Large intestine (tissue), 12 donors: ENCODE results near the gene PARD6A. TPM values are rescaled to one million over a fixed set of nuclear protein-coding genes. Genes with fewer than 3 reads are reported as not detected.
A peak's percentile ranks its signal among the peaks of the same experiment; 100 is the strongest.

Source experiments
- DNase-seq, 2 donors: peaks; one replicate each; pipeline versions ENCODE4 v3.0.0 to v3.0.0-alpha.2; 2013
- H3K27ac ChIP-seq: one replicate; pipeline ENCODE4 v1.5.1; 2013; ENCODE audit warnings: low read length
- H3K27me3 ChIP-seq: 2 replicates; pipeline ENCODE4 v1.6.1; 2013; ENCODE audit warnings: low read length; ENCODE audit not compliant: control insufficient read depth, insufficient read depth
- H3K36me3 ChIP-seq: 2 replicates; pipeline ENCODE4 v1.6.1; 2013; ENCODE audit warnings: low read length; ENCODE audit not compliant: control insufficient read depth, insufficient read depth
- H3K4me1 ChIP-seq: one replicate; pipeline ENCODE4 v1.6.1; 2013; ENCODE audit warnings: low read length; ENCODE audit not compliant: control insufficient read depth, insufficient read depth
- H3K4me3 ChIP-seq: one replicate; pipeline ENCODE4 v1.5.1; 2013; ENCODE audit warnings: low read length
- H3K9me3 ChIP-seq: one replicate; pipeline ENCODE4 v1.6.1; 2013; ENCODE audit warnings: mild to moderate bottlenecking, low read depth, low read length, moderate library complexity; ENCODE audit not compliant: control insufficient read depth
- WGBS: methylation state at CpG from one replicate; pipeline ENCODE4 v1.1.5; 2013; ENCODE audit warnings: low lambda C conversion rate; ENCODE audit not compliant: insufficient coverage; 5-methylcytosine and 5-hydroxymethylcytosine counted together
- long read RNA-seq, 11 donors: transcript quantifications; one replicate each; lab custom pipeline, GENCODE V29; 2026
- polyA plus RNA-seq: library from polyadenylated mRNA; unstranded; fragments of 120-200 nt; gene quantifications from one replicate; pipeline ENCODE4 v1.2.1, GENCODE V29; 2013

PARD6A gene
- polyA plus RNA-seq: 1.6 TPM
- long read RNA-seq, donor 1: 0 reads
- long read RNA-seq, donor 2, partial matches to known transcripts: 0 of 1 reads
- long read RNA-seq, donor 2, other reads (novel, unspliced or antisense): 0 of 1 reads
- long read RNA-seq, donor 3: 0 reads
- long read RNA-seq, donor 4: 0 reads
- long read RNA-seq, donor 5: 0 reads
- long read RNA-seq, donor 6, partial matches to known transcripts: 0 of 2 reads
- long read RNA-seq, donor 6, other reads (novel, unspliced or antisense): 0 of 2 reads
- long read RNA-seq, donor 7, partial matches to known transcripts: 0 of 1 reads
- long read RNA-seq, donor 7, other reads (novel, unspliced or antisense): 0 of 1 reads
- long read RNA-seq, donor 8: 0 reads
- long read RNA-seq, donor 9: 0 reads
- long read RNA-seq, donor 10: 0 reads
- long read RNA-seq, donor 11, partial matches to known transcripts: 0 of 2 reads
- long read RNA-seq, donor 11, other reads (novel, unspliced or antisense): 0 of 2 reads

GRCh38 chr16:67660564-67661028, at the start of gene PARD6A:
TSS of gene PARD6A (plus strand) at chr16:67660960. CDS start at chr16:67661039, 79 bp downstream.
- WGBS: no CpG with 5 or more reads among the region's 48 CpGs
- Histone ChIP-seq H3K36me3 (peaks cover 19% of the 10 kb centered on the region), H3K27ac (peak within 1 kb of the TSS; percentile 89), H3K27me3 (peaks cover 4% of the 10 kb centered on the region), H3K4me3 (peak within 1 kb of the TSS; percentile 93), H3K4me1 (peaks cover 17% of the 10 kb centered on the region), H3K9me3 (no peaks in the 10 kb centered on the region)
- peak; percentile 93 to 94 for DNase-seq

DNA sequence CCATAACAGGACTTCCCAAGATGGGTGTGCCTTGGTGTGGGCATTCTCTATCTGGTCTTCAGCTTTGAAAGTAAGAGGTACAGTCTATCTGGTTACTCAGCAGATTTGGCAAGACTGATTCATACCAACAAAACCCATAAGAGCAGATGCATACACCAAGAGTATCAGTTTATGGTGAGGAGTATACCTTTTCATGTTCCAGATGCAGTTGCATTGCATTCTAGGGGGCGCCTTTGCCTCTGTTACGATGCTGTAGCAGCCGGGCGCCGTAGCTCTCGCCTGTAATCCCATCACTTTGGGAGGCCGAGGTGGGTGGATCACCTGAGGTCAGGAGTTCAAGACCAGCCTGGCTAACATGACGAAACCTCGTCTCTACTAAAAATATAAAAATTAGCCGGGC, 47.0 kb upstream of the PARD6A start:
- H3K4me3 ChIP-seq: no peak overlapping the region
- H3K27ac ChIP-seq: no peak overlapping the region
- no peaks in the 10 kb centered on the region for H3K27me3 ChIP-seq
- DNase-seq: no peak
- peaks cover 46% of the 10 kb centered on the region for H3K36me3 ChIP-seq
- H3K9me3 ChIP-seq: no peaks in the 10 kb centered on the region
- no peaks in the 10 kb centered on the region for H3K4me1 ChIP-seq
- WGBS: no CpG with 5 or more reads among the region's 10 CpGs

- Histone ChIP-seq H3K27ac (no peak overlapping the region), H3K9me3 (no peaks in the 10 kb centered on the region), H3K36me3 (peaks cover 79% of the 10 kb centered on the region), H3K4me1 (no peaks in the 10 kb centered on the region), H3K4me3 (no peak overlapping the region), H3K27me3 (no peaks in the 10 kb centered on the region)
- no CpG with 5 or more reads among the region's 14 CpGs for WGBS
- no peak for DNase-seq
These were observed 32.5 kb upstream of the PARD6A start for GRCh38 chr16:67628216-67628615.

GRCh38 chr16:67632415-67633172, 28.2 kb upstream of the PARD6A start:
- H3K4me3 ChIP-seq: no peak overlapping the region
- no peak overlapping the region for H3K27ac ChIP-seq
- no peak for DNase-seq
- WGBS: no CpG with 5 or more reads among the region's 7 CpGs
- no peaks in the 10 kb centered on the region for H3K4me1 ChIP-seq
- H3K36me3 ChIP-seq: peaks cover 78% of the 10 kb centered on the region
- H3K27me3 ChIP-seq: no peaks in the 10 kb centered on the region
- H3K9me3 ChIP-seq: no peaks in the 10 kb centered on the region

- Histone ChIP-seq H3K9me3 (no peaks in the 10 kb centered on the region), H3K4me1 (no peaks in the 10 kb centered on the region), H3K4me3 (no peak overlapping the region), H3K27ac (no peak overlapping the region), H3K27me3 (no peaks in the 10 kb centered on the region), H3K36me3 (peaks cover 68% of the 10 kb centered on the region)
- no peak for DNase-seq
- WGBS: no CpG with 5 or more reads among the region's 8 CpGs
These were observed 24.0 kb upstream of the PARD6A start for GRCh38 chr16:67636713-67637112.

DNA sequence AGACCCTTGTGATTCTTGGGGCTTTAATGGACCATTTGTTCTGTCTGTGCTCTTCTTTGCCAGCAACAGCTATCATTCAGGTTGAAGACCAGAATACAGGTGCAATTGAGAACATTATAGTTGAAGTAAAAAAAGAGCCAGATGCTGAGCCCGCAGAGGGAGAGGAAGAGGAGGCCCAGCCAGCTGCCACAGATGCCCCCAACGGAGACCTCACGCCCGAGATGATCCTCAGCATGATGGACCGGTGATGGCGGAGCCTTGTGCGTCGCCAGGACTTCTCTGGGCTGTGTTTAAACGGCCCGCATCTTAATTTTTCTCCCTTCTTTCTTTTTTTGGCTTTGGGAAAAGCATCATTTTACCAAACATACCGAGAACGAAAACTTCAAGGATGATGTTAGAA, 23.1 kb upstream of the PARD6A start:
- Histone ChIP-seq H3K27me3 (no peaks in the 10 kb centered on the region), H3K4me1 (no peaks in the 10 kb centered on the region), H3K36me3 (peaks cover 60% of the 10 kb centered on the region), H3K4me3 (no peak overlapping the region), H3K9me3 (no peaks in the 10 kb centered on the region), H3K27ac (no peak overlapping the region)
- WGBS: 93% methylated on average over 3 of the region's 12 CpGs
- no peak for DNase-seq

- peaks cover 34% of the 10 kb centered on the region for H3K27me3 ChIP-seq
- DNase-seq: no peak
- peaks cover 2% of the 10 kb centered on the region for H3K9me3 ChIP-seq
- peaks cover 27% of the 10 kb centered on the region for H3K36me3 ChIP-seq
- H3K4me1 ChIP-seq: no peaks in the 10 kb centered on the region
- WGBS: 100% methylated on average over 1 of the region's 10 CpGs
- no peak overlapping the region for H3K27ac ChIP-seq
- H3K4me3 ChIP-seq: no peak overlapping the region
These were observed 18.7 kb upstream of the PARD6A start for GRCh38 chr16:67641779-67642708.

- no peak overlapping the region for H3K27ac ChIP-seq
- H3K4me3 ChIP-seq: no peak overlapping the region
- no peak for DNase-seq
- WGBS: no CpG with 5 or more reads among the region's 9 CpGs
- H3K36me3 ChIP-seq: peaks cover 7% of the 10 kb centered on the region
- H3K27me3 ChIP-seq: peaks cover 53% of the 10 kb centered on the region
- peaks cover under 1% of the 10 kb centered on the region for H3K4me1 ChIP-seq
- H3K9me3 ChIP-seq: peaks cover 2% of the 10 kb centered on the region
These were observed 16.7 kb upstream of the PARD6A start for GRCh38 chr16:67644038-67644437.

GRCh38 chr16:67645397-67646121, 15.2 kb upstream of the PARD6A start:
- no peak for DNase-seq
- Histone ChIP-seq H3K27me3 (peaks cover 68% of the 10 kb centered on the region), H3K4me1 (peaks cover 8% of the 10 kb centered on the region), H3K36me3 (no peaks in the 10 kb centered on the region), H3K4me3 (no peak overlapping the region), H3K27ac (no peak overlapping the region), H3K9me3 (peaks cover 8% of the 10 kb centered on the region)
- WGBS: no CpG with 5 or more reads among the region's 15 CpGs
